AG04450 (cell line): Measurements from ENCODE around the gene AFMID. TPM values are rescaled to one million over a fixed set of nuclear protein-coding genes. Genes with fewer than 3 reads are reported as not detected.
A peak's percentile ranks its signal among the peaks of the same experiment; 100 is the strongest.

Source experiments
- CTCF ChIA-PET: fragments of 300-600, 350-600 bp; formaldehyde crosslinking; extraction: SDS; loops from one replicate; lab custom pipeline; 2022; ENCODE audit warnings: antibody characterized with exemption, inconsistent platforms; lab: Charles Lee
- POLR2A ChIA-PET: fragments of 350-600 bp; formaldehyde crosslinking; extraction: SDS; loops from one replicate; lab custom pipeline; 2021; ENCODE audit warnings: antibody characterized with exemption, inconsistent platforms; lab: Yijun Ruan, JAX
- DNase-seq: peaks from one replicate; pipeline ENCODE4 v3.0.0-alpha.2; 2011; ENCODE audit warnings: low read depth, low spot score
- H3K27ac ChIP-seq: one replicate; pipeline ENCODE4 v1.5.1; 2012; ENCODE audit warnings: low read depth, low read length, control low read depth
- H3K27me3 ChIP-seq: one replicate; pipeline ENCODE4 v1.6.0; 2012; ENCODE audit warnings: low read length; ENCODE audit not compliant: control insufficient read depth, insufficient read depth
- H3K4me3 ChIP-seq: 2 replicates; pipeline ENCODE4 v1.5.1; 2011; ENCODE audit warnings: mild to moderate bottlenecking, low read depth, low read length, control low read depth
- H3K9me3 ChIP-seq: 2 replicates; pipeline ENCODE4 v1.5.1; 2012; ENCODE audit warnings: low read length; ENCODE audit not compliant: control insufficient read depth, insufficient read depth
- CTCF ChIP-seq: IDR thresholded peaks from 2 replicates; pipeline ENCODE4 v1.5.1; 2011; ENCODE audit warnings: low read depth, low read length, control low read depth, inconsistent platforms
- polyA plus RNA-seq: library from polyadenylated mRNA; depleted of rRNA; stranded (reverse); fragments of >200 nt; gene quantifications from 2 replicates; pipeline ENCODE4 v1.2.3, GENCODE V29; 2011

Gene AFMID
- polyA plus RNA-seq, 1 experiment: 26.2 TPM

DNA sequence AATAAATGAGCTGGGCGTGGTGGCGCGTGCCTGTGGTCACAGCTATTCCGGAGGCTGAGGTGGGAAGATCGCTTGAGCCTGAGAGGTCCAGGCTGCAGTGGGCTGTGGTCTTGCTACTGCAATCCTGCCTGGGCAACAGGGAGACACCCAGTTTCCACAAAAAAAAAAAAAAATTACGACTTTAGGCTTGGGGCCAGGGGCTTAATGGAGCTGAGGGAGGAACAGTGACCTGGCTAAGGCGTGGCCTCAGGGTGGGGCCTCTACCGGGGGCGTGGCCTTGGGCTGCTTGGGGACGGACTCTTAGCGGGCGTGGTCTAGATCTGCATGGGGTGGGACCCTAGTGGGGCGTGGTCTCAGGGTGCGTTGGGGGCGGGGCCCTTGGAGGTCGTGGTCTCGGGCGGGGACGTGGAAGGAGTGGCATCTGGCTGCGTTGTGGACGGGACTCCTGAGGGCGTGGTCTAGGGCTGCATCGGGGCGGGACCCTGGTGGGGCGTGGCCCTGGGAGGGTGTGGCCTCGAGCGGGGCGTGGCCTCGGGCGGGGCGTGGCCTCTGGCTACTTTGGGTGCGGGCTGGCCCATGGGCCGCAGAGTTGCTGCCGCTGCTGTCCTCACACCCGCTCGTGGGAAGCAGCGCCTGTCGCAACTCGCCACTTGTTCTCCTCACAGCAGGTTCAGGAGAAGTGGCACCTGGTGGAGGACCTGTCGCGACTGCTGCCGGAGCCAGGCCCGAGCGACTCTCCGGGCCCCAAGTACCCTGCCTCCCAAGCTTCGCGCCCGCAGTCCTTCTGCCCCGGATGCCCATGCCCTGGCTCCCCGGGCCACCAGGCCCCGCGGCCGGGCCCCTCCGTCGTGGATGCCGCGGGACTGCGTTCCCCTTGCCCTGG, 46.8 kb upstream of the AFMID start:
- ChIA-PET CTCF (interaction anchor here (0.7 kb wide), 1 partner anchor 121 kb away, joined by 4 read pairs; no protein-coding TSS in a partner anchor), POLR2A (interaction anchor here (0.7 kb wide), 1 partner anchor 194 kb away, joined by 3 read pairs; no protein-coding TSS in a partner anchor)
- Histone ChIP-seq H3K4me3 (no peak overlapping the region), H3K27me3 (peaks cover 2% of the 10 kb centered on the region), H3K27ac (no peak overlapping the region), H3K9me3 (peaks cover 5% of the 10 kb centered on the region; the same call in 1 of the 2 replicates)
- DNase-seq: no peak
- no peak for TF ChIP-seq CTCF

DNA sequence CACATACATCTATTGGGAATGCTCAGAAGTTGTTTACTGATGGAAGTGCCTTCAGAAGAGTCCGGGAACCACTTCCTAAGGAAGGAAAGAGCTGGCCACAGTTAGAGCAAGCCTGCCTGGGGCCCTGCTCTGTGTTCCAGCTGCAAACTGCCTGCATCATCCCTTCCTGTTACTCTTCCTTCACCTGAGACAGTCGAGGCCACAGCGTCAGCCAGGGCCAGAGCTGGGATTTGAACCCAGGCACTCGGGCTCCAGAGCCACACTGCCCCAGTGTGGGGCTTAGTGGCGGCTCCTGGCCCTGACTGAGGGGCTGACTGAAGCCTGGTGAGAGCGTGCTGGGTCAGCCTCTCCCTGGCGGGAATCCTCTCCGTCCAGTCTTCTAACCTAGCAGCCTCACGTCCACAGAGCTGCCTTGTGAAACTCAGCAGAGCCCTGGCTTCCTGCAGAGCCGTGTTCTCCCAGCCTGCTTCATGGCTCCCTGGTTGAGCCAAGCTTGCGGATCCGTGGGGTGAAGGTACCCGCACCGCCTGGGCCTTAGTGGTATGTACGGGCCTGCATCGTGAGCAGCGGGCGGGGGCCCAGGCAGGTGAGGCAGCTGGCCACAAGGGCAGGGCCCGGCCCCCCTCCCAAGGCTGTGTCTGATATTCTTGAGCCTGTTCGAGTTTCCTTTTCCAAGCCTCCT, 45.6 kb upstream of the AFMID start:
- ChIA-PET CTCF (interaction anchor here (0.5 to 1.3 kb wide), 4 partner anchors 11 to 1972 kb away, joined by 3 to 4 read pairs (median 3); partner anchors contain the start of genes TK1 and TMC8), POLR2A (interaction anchor here (0.5 to 1.3 kb wide), 3 partner anchors 14 to 810 kb away, joined by 3 to 5 read pairs (median 4); partner anchors contain the start of gene TK1)
- DNase-seq: no peak
- no peak overlapping the region for H3K4me3 ChIP-seq
- H3K27ac ChIP-seq: no peak overlapping the region
- no peaks in the 10 kb centered on the region for H3K27me3 ChIP-seq
- peaks cover 5% of the 10 kb centered on the region; the same call in 1 of the 2 replicates for H3K9me3 ChIP-seq
- TF ChIP-seq CTCF: no peak

DNA sequence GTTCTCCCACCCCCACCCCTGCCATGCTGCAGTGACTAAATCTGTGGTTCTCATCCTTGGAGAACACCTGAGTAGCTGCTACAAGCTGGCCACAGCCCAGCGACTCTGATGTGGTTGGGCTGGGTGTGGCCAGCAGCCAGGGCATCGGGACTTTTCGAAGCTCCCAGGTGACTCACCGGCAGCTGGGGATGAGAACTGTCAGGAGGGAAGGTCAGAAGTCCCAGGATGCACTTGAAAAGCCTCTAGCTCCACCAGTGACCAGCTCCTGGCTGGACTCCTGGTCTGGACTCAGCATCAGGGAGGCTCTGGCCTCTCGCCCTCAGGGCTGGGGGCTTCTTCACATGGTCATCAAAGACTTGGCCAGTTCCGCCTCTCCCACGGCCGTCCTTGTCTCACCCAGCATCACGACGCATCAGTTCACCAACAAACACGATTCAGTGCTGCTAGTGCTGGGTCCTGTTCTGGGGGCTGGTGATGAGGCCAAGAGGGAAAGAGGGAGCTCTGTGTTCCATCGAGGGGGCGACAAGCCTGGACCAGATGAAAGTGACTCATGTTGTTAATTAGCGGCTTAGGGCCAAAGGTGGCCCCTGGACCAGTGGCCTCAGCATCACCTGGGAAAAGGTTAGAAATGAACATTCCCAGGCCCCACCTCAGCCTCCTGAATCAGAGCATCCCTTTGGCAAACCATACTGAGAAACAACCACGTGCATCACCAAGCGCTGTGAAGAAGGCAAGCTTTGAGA, 44.9 kb upstream of the AFMID start:
- Histone ChIP-seq H3K9me3 (peaks cover 5% of the 10 kb centered on the region; the same call in 1 of the 2 replicates), H3K27me3 (no peaks in the 10 kb centered on the region), H3K4me3 (no peak overlapping the region), H3K27ac (no peak overlapping the region)
- peak; percentile 18 for DNase-seq
- POLR2A ChIA-PET: interaction anchor here (0.5 to 1.3 kb wide), 5 partner anchors 15 to 811 kb away, joined by 3 to 7 read pairs (median 4); partner anchors contain the start of gene TK1
- CTCF ChIA-PET: interaction anchor here (0.7 to 1.3 kb wide), 3 partner anchors 12 to 129 kb away, joined by 3 to 4 read pairs (median 3); partner anchors contain the start of genes TK1 and TMC8
- TF ChIP-seq CTCF: no peak

DNA sequence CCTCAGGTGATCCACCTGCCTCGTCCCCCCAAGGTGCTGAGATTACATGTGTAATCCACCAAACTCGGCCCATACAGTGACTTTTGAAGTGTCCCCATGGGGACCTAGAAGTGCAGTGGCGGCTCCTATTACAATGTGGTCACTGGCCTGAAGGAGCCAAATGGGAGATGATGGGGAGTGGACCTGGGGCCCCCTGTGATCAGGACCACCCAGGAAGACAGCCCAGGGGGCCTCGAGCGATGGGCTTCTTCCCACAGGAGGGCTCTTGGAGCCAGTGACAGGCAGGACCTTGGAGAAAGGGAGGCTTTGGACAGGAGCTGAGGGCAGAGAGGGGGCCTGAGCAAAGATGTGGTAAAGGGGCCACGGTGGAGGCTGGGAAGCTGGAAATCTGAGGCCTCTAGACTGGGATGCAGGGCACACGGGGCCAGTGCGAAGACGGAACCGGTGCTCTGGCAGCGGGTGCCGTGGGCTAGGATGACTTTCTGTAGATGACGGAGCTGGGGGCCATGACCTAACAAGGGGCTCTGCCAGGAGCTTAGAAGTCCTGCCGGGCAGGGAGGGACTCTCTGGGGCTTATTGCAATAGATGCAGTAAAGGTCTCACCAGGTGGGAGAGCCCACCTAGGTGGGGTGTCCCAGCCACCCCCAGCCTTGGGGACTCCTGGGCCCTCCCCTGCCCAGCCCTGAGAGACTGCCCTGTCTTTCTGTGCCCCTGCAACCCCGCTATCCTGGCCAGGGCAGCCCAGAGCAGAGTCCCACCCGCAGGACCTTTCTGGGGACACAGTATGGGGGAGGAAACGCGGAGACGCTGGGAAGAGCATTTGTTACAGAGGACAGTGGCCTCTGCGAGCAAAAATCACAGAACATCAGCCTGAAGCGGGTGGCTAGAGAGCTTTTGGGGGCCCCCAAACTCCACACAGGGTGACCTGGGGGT, 43.7 kb upstream of the AFMID start:
- Histone ChIP-seq H3K27me3 (no peaks in the 10 kb centered on the region), H3K4me3 (no peak overlapping the region), H3K27ac (no peak overlapping the region), H3K9me3 (peaks cover 5% of the 10 kb centered on the region; the same call in 1 of the 2 replicates)
- TF ChIP-seq CTCF: no peak
- POLR2A ChIA-PET: interaction anchor here (0.5 kb wide), 1 partner anchor 55 kb away, joined by 4 read pairs; no protein-coding TSS in a partner anchor
- CTCF ChIA-PET: no interaction called here
- DNase-seq: no peak
